HCT116 (cell line): ENCODE results near the gene INS. TPM values are rescaled to one million over a fixed set of nuclear protein-coding genes. Genes with fewer than 3 reads are reported as not detected.

ENCODE experiments used
- ATAC-seq: fragments of 200-7000 bp; cut with Tn5 transposase; 2 replicates; pipeline ENCODE4 v1.9.1; 2020; ENCODE audit warnings: mild to moderate bottlenecking, moderate library complexity
- BruUV-seq: library from RNA; stranded (reverse); fragments of 400-500 nt; replicated peaks from 2 replicates; lab custom pipeline; 2021; lab: Mats Ljungman, UMichigan
- CTCF ChIA-PET: fragments of 300-600 bp; sonication (Branson Sonifier 250); formaldehyde crosslinking; loops from one replicate; lab custom pipeline; 2021; ENCODE audit warnings: antibody characterized with exemption; lab: Charles Lee
- POLR2A ChIA-PET: fragments of 300-600, 350-600 bp; sonication (Branson Sonifier 250); formaldehyde crosslinking; loops from one replicate; lab custom pipeline; 2021; ENCODE audit warnings: antibody characterized with exemption; lab: Charles Lee
- RAD21 ChIA-PET, 2 experiments: fragments of 300-600 bp; sonication (Branson Sonifier 250); formaldehyde crosslinking; loops; one replicate each; lab custom pipeline; 2023; ENCODE audit warnings: low total read pairs in 2 of 2; ENCODE audit not compliant: uncharacterized antibody in 2 of 2, unreplicated experiment in 2 of 2, low non-redundant PET in 1 of 2; lab: Charles Lee
- DNase-seq: peaks from one replicate; pipeline ENCODE4 v3.0.0-alpha.2; 2010; ENCODE audit warnings: low read depth, low spot score
- H2AFZ ChIP-seq: fragments of 200-600 bp; shearing (Covaris generic), sonication (generic); 2 replicates; pipeline ENCODE4 v1.6.1; 2017; ENCODE audit warnings: low read depth, mixed run types, mixed read lengths, antibody characterized with exemption, low read length; ENCODE audit not compliant: poor library complexity, severe bottlenecking
- H3K27ac ChIP-seq: 2 replicates; pipeline ENCODE4 v1.5.1; 2012; ENCODE audit warnings: low read depth, low read length
- H3K27me3 ChIP-seq: fragments of 200-600 bp; sonication (generic); 2 replicates; pipeline ENCODE4 v1.6.1; 2016; ENCODE audit warnings: mixed run types, low read length, mixed read lengths; ENCODE audit not compliant: insufficient read depth
- H3K36me3 ChIP-seq, 2 experiments: fragments of 200-500 bp in 1 of 2; fragments of 200-600 bp in 1 of 2; sonication (Bioruptor generic) in 1 of 2; sonication (generic) in 1 of 2; 2 replicates each; pipeline versions ENCODE4 v1.5.1 to v1.6.1; 2014 to 2016; ENCODE audit warnings: low read length in 2 of 2, inconsistent platforms in 1 of 2, mixed read lengths in 1 of 2, mixed run types in 1 of 2; ENCODE audit not compliant: insufficient read depth in 2 of 2, control insufficient read depth in 1 of 2
- H3K4me1 ChIP-seq, 2 experiments: fragments of 200-600 bp in 1 of 2; sonication (generic) in 1 of 2; 2 replicates each; pipeline versions ENCODE4 v1.5.1 to v1.6.1; 2012 to 2017; ENCODE audit warnings: low read length in 2 of 2, inconsistent platforms in 1 of 2, mild to moderate bottlenecking in 1 of 2, mixed read lengths in 1 of 2, mixed run types in 1 of 2, moderate library complexity in 1 of 2; ENCODE audit not compliant: insufficient read depth in 2 of 2, control insufficient read depth in 1 of 2
- H3K4me2 ChIP-seq: fragments of 200-600 bp; sonication (generic); 2 replicates; pipeline ENCODE4 v1.6.1; 2017; ENCODE audit warnings: mixed run types, low read length, mixed read lengths
- H3K4me3 ChIP-seq, 2 experiments: fragments of 200-600 bp in 1 of 2; sonication (generic) in 1 of 2; replicated peaks in 1 of 2; 2 replicates each; pipeline ENCODE4 v1.5.1; 2011 to 2016; ENCODE audit warnings: low read length in 2 of 2, control low read depth in 1 of 2, low read depth in 1 of 2, mild to moderate bottlenecking in 1 of 2, mixed read lengths in 1 of 2, mixed run types in 1 of 2
- H3K79me2 ChIP-seq: fragments of 200-600 bp; sonication (generic); 2 replicates; pipeline ENCODE4 v1.6.1; 2017; ENCODE audit warnings: mild to moderate bottlenecking, mixed run types, low read length, moderate library complexity, mixed read lengths; ENCODE audit not compliant: insufficient read depth
- H3K9ac ChIP-seq: fragments of 200-600 bp; sonication (generic); 2 replicates; pipeline ENCODE4 v1.6.1; 2016; ENCODE audit warnings: low read length, mixed read lengths
- H3K9me2 ChIP-seq: fragments of 200-600 bp; sonication (generic), shearing (Covaris generic); 2 replicates; pipeline ENCODE4 v1.6.1; 2017; ENCODE audit warnings: mixed run types, mild to moderate bottlenecking, moderate library complexity; ENCODE audit not compliant: insufficient read depth
- H3K9me3 ChIP-seq, 2 experiments: fragments of 200-500 bp in 1 of 2; fragments of 200-600 bp in 1 of 2; sonication (Bioruptor generic) in 1 of 2; sonication (generic) in 1 of 2; 2 replicates each; pipeline ENCODE4 v1.6.1; 2014 to 2017; ENCODE audit warnings: low read length in 2 of 2, mixed read lengths in 2 of 2, inconsistent platforms in 1 of 2, low read depth in 1 of 2, mild to moderate bottlenecking in 1 of 2, mixed run types in 1 of 2, moderate library complexity in 1 of 2; ENCODE audit not compliant: control insufficient read depth in 1 of 2, insufficient read depth in 1 of 2
- H4K20me1 ChIP-seq: fragments of 200-600 bp; sonication (generic), shearing (Covaris generic); 2 replicates; pipeline ENCODE4 v1.6.1; 2017; ENCODE audit warnings: mixed run types, mild to moderate bottlenecking, moderate library complexity; ENCODE audit not compliant: insufficient read depth
- CBX3 ChIP-seq: IDR thresholded peaks from 2 replicates; pipeline ENCODE4 v1.6.1; 2012; ENCODE audit warnings: low read depth
- EZH2phosphoT487 ChIP-seq: fragments of 200-600 bp; IDR thresholded peaks from 2 replicates; pipeline ENCODE4 v1.6.1; 2018; ENCODE audit warnings: antibody characterized with exemption, borderline replicate concordance
- TCF7L2 ChIP-seq: IDR thresholded peaks from 2 replicates; pipeline ENCODE4 v1.7.0; 2011; ENCODE audit warnings: borderline replicate concordance, inconsistent platforms; ENCODE audit not compliant: insufficient read depth, insufficient read length; ENCODE audit errors: extremely low read depth
- intact Hi-C: fragments of 100-400 bp; cut with micrococcal nuclease; formaldehyde crosslinking; loops from 2 replicates; pipeline ENCODE4 v1.10.0; 2022
- total RNA-seq: library from RNA; stranded (reverse); gene quantifications from one replicate; pipeline ENCODE4 v1.2.1, GENCODE V29; 2021; ENCODE audit not compliant: unreplicated experiment
- TF ChIP-seq, protein P1 (sequence below), 3 experiments: fragments of 200-600 bp in 1 of 3; sonication (generic) in 1 of 3; IDR thresholded peaks in 2 of 3; conservative IDR thresholded peaks in 1 of 3; 2 replicates each; pipeline ENCODE4 v1.5.1; 2012 to 2017; ENCODE audit warnings: low read depth in 2 of 3, low read length in 2 of 3, antibody characterized with exemption in 1 of 3, borderline replicate concordance in 1 of 3, control low read depth in 1 of 3, mild to moderate bottlenecking in 1 of 3, mixed read lengths in 1 of 3, mixed run types in 1 of 3, moderate library complexity in 1 of 3; ENCODE audit not compliant: insufficient read depth in 1 of 3

The INS gene
- total RNA-seq, 1 experiment from 2014 or later: 0.44 TPM

DNA sequence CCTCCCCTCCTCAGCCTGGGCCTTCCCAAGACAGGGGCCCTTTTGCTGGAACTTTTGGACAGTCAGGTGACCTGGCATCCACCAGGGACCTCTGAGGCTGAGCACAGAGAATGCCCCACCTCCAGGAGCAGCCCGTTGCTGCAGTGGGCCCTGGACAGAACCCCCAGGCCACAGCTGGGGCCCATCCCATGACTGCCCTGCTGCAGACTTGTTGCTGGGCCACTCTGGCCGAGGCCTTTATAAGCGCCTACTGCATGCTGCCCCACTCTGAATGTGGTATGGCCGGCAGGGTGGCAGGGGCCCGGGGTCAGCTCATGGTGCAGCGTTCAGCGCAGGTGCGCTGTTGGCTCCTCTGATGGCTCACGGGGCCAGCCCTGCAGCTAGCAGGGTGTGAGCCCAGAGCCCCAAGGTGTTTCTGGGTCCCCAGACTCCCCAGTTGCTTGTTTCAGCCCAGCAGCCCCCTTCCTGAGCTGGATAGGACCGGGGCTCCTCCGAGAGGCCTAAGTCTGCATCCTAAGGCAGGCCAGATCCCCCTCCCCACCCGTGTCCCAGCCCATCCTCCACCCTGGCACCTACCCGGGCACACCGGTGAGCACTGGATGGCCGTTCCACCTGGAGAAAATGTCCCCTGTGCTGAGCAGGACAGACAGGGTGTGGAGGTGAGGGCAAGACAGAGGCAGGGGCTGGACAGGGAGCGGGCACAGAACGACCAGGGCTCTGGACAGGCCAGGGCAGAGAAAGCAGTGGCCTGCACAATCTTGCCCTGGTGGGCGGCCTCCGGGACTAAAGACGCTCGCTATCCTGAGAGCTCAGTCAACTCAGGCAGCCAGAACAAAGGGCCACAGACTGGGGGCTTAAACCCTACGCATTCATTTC is 38.7 kb upstream of the INS start:
- Histone ChIP-seq H3K9ac (no peak overlapping the region), H3K4me2 (no peak overlapping the region), H2AFZ (no peak overlapping the region), H3K27ac (no peak overlapping the region), H3K4me3 (no peak overlapping the region), H3K27me3 (no peaks in the 10 kb centered on the region), H4K20me1 (no peaks in the 10 kb centered on the region), H3K36me3 (no peaks in the 10 kb centered on the region), H3K79me2 (no peaks in the 10 kb centered on the region), H3K9me2 (no peaks in the 10 kb centered on the region)
- ChIA-PET CTCF (interaction anchor here (1.0 to 3.7 kb wide), 3 partner anchors 99 to 221 kb away, joined by 3 to 24 read pairs (median 4); no protein-coding TSS in a partner anchor), RAD21 (interaction anchor here in 1 of 2 experiments (0.9 kb wide), 1 partner anchor 105 kb away, joined by 4 read pairs; no protein-coding TSS in a partner anchor), POLR2A (no interaction called here)
- ATAC-seq (no peak), DNase-seq (no peak)
- BruUV-seq: no TSS peak
- intact Hi-C loops: loop anchor here (5.0 to 10.0 kb wide), 2 partner anchors 203 to 335 kb away; partner anchors contain the start of gene TSSC4
- TF ChIP-seq CBX3: no peak
- TF ChIP-seq, protein P1, sequence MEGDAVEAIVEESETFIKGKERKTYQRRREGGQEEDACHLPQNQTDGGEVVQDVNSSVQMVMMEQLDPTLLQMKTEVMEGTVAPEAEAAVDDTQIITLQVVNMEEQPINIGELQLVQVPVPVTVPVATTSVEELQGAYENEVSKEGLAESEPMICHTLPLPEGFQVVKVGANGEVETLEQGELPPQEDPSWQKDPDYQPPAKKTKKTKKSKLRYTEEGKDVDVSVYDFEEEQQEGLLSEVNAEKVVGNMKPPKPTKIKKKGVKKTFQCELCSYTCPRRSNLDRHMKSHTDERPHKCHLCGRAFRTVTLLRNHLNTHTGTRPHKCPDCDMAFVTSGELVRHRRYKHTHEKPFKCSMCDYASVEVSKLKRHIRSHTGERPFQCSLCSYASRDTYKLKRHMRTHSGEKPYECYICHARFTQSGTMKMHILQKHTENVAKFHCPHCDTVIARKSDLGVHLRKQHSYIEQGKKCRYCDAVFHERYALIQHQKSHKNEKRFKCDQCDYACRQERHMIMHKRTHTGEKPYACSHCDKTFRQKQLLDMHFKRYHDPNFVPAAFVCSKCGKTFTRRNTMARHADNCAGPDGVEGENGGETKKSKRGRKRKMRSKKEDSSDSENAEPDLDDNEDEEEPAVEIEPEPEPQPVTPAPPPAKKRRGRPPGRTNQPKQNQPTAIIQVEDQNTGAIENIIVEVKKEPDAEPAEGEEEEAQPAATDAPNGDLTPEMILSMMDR (IDR thresholded peaks at IDR 0.05 in 2 of 3, conservative IDR thresholded peaks at IDR 0.05 in 1 of 3; ENCODE audit: borderline replicate concordance in 1 of 3, insufficient read depth in 1 of 3, low read depth in 2 of 3, low read length in 2 of 3): no peak
- TF ChIP-seq EZH2phosphoT487: no peak
- TF ChIP-seq TCF7L2: no peak
- TF ChIP-seq, all 23 proteins: peak for 0
- Histone ChIP-seq H3K9me3 (no peaks in the 10 kb centered on the region), H3K4me1 (peaks cover 16 to 29% of the 10 kb centered on the region in 2 experiments)
